ENCODE measurements around the gene NCF1. TPM values are rescaled to one million over a fixed set of nuclear protein-coding genes. Genes with fewer than 3 reads are reported as not detected.
"Not testable (repeated sequence)": the region's sequence is repeated elsewhere in the genome, so short reads cannot be mapped to it uniquely, and the experiment has no call there.

The NCF1 gene
- polyA plus RNA-seq, 1 donor from 2014 or later, result 313 TPM

GRCh38 chr7:74770062-74770461, 3.7 kb upstream of the NCF1 start:
- not testable (repeated sequence) for H3K4me3 Mint-ChIP-seq, H3K36me3 Mint-ChIP-seq, H3K27ac Mint-ChIP-seq, H3K9me3 Mint-ChIP-seq, H3K4me1 Mint-ChIP-seq, H3K27me3 Mint-ChIP-seq

- not testable (repeated sequence) for H3K4me3 Mint-ChIP-seq, H3K4me1 Mint-ChIP-seq, H3K27ac Mint-ChIP-seq, H3K27me3 Mint-ChIP-seq, H3K36me3 Mint-ChIP-seq, H3K9me3 Mint-ChIP-seq
Measured at GRCh38 chr7:74772093-74772492, 1.7 kb upstream of the NCF1 start.

- not testable (repeated sequence) for H3K27ac Mint-ChIP-seq, H3K9me3 Mint-ChIP-seq, H3K36me3 Mint-ChIP-seq, H3K4me1 Mint-ChIP-seq, H3K27me3 Mint-ChIP-seq, H3K4me3 Mint-ChIP-seq
Measured at GRCh38 chr7:74775111-74775510, 1.3 kb downstream of the NCF1 start.

GRCh38 chr7:74779053-74779452, 5.2 kb downstream of the NCF1 start:
- H3K36me3 Mint-ChIP-seq, H3K9me3 Mint-ChIP-seq: not testable (repeated sequence)

GRCh38 chr7:74781746-74782145, 7.9 kb downstream of the NCF1 start:
- H3K4me3 Mint-ChIP-seq, result peak overlapping the region in 1 of 4 donors; percentile 12
- H3K36me3 Mint-ChIP-seq, H3K27ac Mint-ChIP-seq, H3K27me3 Mint-ChIP-seq, H3K9me3 Mint-ChIP-seq, H3K4me1 Mint-ChIP-seq: not testable (repeated sequence)

More at GRCh38 chr7:74779053-74779452, 5.2 kb downstream of the NCF1 start:
- not testable (repeated sequence) for H3K4me3 Mint-ChIP-seq, H3K27ac Mint-ChIP-seq, H3K4me1 Mint-ChIP-seq, H3K27me3 Mint-ChIP-seq

GRCh38 chr7:74783595-74783994, 9.8 kb downstream of the NCF1 start:
- H3K27me3 Mint-ChIP-seq, H3K9me3 Mint-ChIP-seq, H3K4me1 Mint-ChIP-seq, H3K27ac Mint-ChIP-seq, H3K36me3 Mint-ChIP-seq: not testable (repeated sequence)
- peak overlapping the region in 1 of 4 donors; percentile 56 for H3K4me3 Mint-ChIP-seq

GRCh38 chr7:74788369-74789150, 14.7 kb downstream of the NCF1 start:
- not testable (repeated sequence) for H3K27me3 Mint-ChIP-seq, H3K36me3 Mint-ChIP-seq, H3K4me1 Mint-ChIP-seq, H3K4me3 Mint-ChIP-seq, H3K27ac Mint-ChIP-seq, H3K9me3 Mint-ChIP-seq

GRCh38 chr7:74789200-74789736, 15.5 kb downstream of the NCF1 start:
- H3K4me1 Mint-ChIP-seq, H3K4me3 Mint-ChIP-seq, H3K27me3 Mint-ChIP-seq, H3K9me3 Mint-ChIP-seq, H3K27ac Mint-ChIP-seq, H3K36me3 Mint-ChIP-seq: not testable (repeated sequence)

- not testable (repeated sequence) for H3K4me3 Mint-ChIP-seq, H3K27me3 Mint-ChIP-seq, H3K4me1 Mint-ChIP-seq, H3K27ac Mint-ChIP-seq, H3K36me3 Mint-ChIP-seq, H3K9me3 Mint-ChIP-seq
Measured at GRCh38 chr7:74797848-74798622, 24.2 kb downstream of the NCF1 start.

- H3K4me3 Mint-ChIP-seq, H3K36me3 Mint-ChIP-seq, H3K27me3 Mint-ChIP-seq, H3K27ac Mint-ChIP-seq, H3K4me1 Mint-ChIP-seq, H3K9me3 Mint-ChIP-seq: not testable (repeated sequence)
Measured at GRCh38 chr7:74798644-74799043, 24.8 kb downstream of the NCF1 start.

- H3K4me3 Mint-ChIP-seq, H3K27me3 Mint-ChIP-seq, H3K9me3 Mint-ChIP-seq, H3K27ac Mint-ChIP-seq, H3K4me1 Mint-ChIP-seq, H3K36me3 Mint-ChIP-seq: not testable (repeated sequence)
Measured at GRCh38 chr7:74815882-74816281, 42.1 kb downstream of the NCF1 start.

GRCh38 chr7:74820146-74820805, 46.5 kb downstream of the NCF1 start:
- H3K36me3 Mint-ChIP-seq, H3K27me3 Mint-ChIP-seq, H3K9me3 Mint-ChIP-seq, H3K4me3 Mint-ChIP-seq, H3K4me1 Mint-ChIP-seq, H3K27ac Mint-ChIP-seq: not testable (repeated sequence)

- not testable (repeated sequence) for H3K4me1 Mint-ChIP-seq, H3K4me3 Mint-ChIP-seq, H3K27me3 Mint-ChIP-seq, H3K27ac Mint-ChIP-seq, H3K9me3 Mint-ChIP-seq, H3K36me3 Mint-ChIP-seq
Measured at GRCh38 chr7:74821259-74821658, 47.4 kb downstream of the NCF1 start.

- H3K36me3 Mint-ChIP-seq, H3K27me3 Mint-ChIP-seq, H3K27ac Mint-ChIP-seq, H3K9me3 Mint-ChIP-seq, H3K4me1 Mint-ChIP-seq, H3K4me3 Mint-ChIP-seq: not testable (repeated sequence)
Measured at GRCh38 chr7:74829959-74830358, 56.1 kb downstream of the NCF1 start.

GRCh38 chr7:74830411-74830810, 56.6 kb downstream of the NCF1 start:
- H3K27me3 Mint-ChIP-seq, H3K27ac Mint-ChIP-seq, H3K9me3 Mint-ChIP-seq, H3K4me1 Mint-ChIP-seq, H3K36me3 Mint-ChIP-seq, H3K4me3 Mint-ChIP-seq: not testable (repeated sequence)
